Stimulated activated CD4-positive, alpha-beta T cell treated with anti-CD3 and anti-CD28 coated beads, Interleukin-15, amount 100 ng/mL, for 48 hours (primary cell): ENCODE data around the gene SRRM2.
A peak's percentile ranks its signal among the peaks of the same experiment; 100 is the strongest.

Experiments used
- DNase-seq, 2 donors: peaks; one replicate each; pipeline ENCODE4 v3.0.0-alpha.2; 2020; ENCODE audit warnings: low read depth in 2 of 2

SRRM2 gene

GRCh38 chr16:2798723-2799204, 46.3 kb downstream of the SRRM2 start:
- DNase-seq: no peak

GRCh38 chr16:2799205-2799858, 46.9 kb downstream of the SRRM2 start:
- no peak for DNase-seq

GRCh38 chr16:2799859-2800226, 47.4 kb downstream of the SRRM2 start:
- DNase-seq: no peak

GRCh38 chr16:2803545-2804195, 51.2 kb downstream of the SRRM2 start:
- no peak for DNase-seq

GRCh38 chr16:2804728-2805127, 52.3 kb downstream of the SRRM2 start:
- no peak for DNase-seq

GRCh38 chr16:2806286-2806685, 53.8 kb downstream of the SRRM2 start:
- no peak for DNase-seq

GRCh38 chr16:2808181-2808580, 55.7 kb downstream of the SRRM2 start:
- DNase-seq: no peak

- DNase-seq: no peak
These were observed 56.8 kb downstream of the SRRM2 start for GRCh38 chr16:2809149-2809760.

GRCh38 chr16:2810651-2811050, 58.2 kb downstream of the SRRM2 start:
- DNase-seq: no peak

- no peak for DNase-seq
These were observed 59.4 kb downstream of the SRRM2 start for GRCh38 chr16:2811703-2812471.

- DNase-seq: no peak
These were observed 61.4 kb downstream of the SRRM2 start for GRCh38 chr16:2813771-2814221.

GRCh38 chr16:2814551-2815298, 62.3 kb downstream of the SRRM2 start:
- DNase-seq: no peak

GRCh38 chr16:2815299-2815771, 62.9 kb downstream of the SRRM2 start:
- no peak for DNase-seq

- peak in 1 of 2 donors; percentile 25 for DNase-seq
These were observed 64.4 kb downstream of the SRRM2 start, which contains the start of gene PRSS21 for GRCh38 chr16:2816751-2817339. Gene PRSS21 (plus strand): TSS chr16:2817237. CDS start chr16:2817269, 32 bp downstream.

- no peak for DNase-seq
These were observed 65.2 kb downstream of the SRRM2 start for GRCh38 chr16:2817340-2818271.

GRCh38 chr16:2818272-2818876, 65.9 kb downstream of the SRRM2 start:
- DNase-seq: no peak

- no peak for DNase-seq
These were observed 66.9 kb downstream of the SRRM2 start for GRCh38 chr16:2819179-2819938.
